22Rv1 (cell line): Measurements from ENCODE around the gene PNCK.

Source experiments
- CTCF ChIP-seq: fragments of 450-650 bp; IDR thresholded peaks from 2 replicates; pipeline ENCODE4 v1.5.1; 2017; ENCODE audit warnings: mild to moderate bottlenecking
- ZFX ChIP-seq: fragments of 450-650 bp; IDR thresholded peaks from 2 replicates; pipeline ENCODE4 v1.6.1; 2017; ENCODE audit warnings: antibody characterized with exemption, borderline replicate concordance

DNA sequence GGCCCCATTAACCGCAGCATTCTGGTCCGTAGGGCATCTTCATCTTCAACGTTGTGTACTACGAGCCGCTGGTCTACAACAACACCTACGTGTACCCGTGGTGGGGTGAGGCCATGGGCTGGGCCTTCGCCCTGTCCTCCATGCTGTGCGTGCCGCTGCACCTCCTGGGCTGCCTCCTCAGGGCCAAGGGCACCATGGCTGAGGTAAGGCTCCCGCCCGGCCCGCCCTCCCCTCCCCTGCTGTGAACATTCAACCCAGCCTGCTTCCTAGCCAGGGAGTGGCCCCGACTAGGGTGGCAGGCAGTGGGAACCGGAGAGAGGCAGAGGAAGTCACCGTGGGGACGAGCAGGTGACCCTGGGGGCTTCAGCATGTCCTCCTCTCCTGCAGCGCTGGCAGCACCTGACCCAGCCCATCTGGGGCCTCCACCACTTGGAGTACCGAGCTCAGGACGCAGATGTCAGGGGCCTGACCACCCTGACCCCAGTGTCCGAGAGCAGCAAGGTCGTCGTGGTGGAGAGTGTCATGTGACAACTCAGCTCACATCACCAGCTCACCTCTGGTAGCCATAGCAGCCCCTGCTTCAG lies 21.2 kb upstream of the PNCK start:
- TF ChIP-seq CTCF (no peak), ZFX (no peak)
